GM21515 (cell line): ENCODE results near the gene TMEM8B.
A peak's percentile ranks its signal among the peaks of the same experiment; 100 is the strongest.

Experiments used
- ATAC-seq: cut with Tn5 transposase; IDR thresholded peaks from one replicate; pipeline ENCODE4 v1.9.1; 2021; ENCODE audit not compliant: unreplicated experiment

The TMEM8B gene

DNA sequence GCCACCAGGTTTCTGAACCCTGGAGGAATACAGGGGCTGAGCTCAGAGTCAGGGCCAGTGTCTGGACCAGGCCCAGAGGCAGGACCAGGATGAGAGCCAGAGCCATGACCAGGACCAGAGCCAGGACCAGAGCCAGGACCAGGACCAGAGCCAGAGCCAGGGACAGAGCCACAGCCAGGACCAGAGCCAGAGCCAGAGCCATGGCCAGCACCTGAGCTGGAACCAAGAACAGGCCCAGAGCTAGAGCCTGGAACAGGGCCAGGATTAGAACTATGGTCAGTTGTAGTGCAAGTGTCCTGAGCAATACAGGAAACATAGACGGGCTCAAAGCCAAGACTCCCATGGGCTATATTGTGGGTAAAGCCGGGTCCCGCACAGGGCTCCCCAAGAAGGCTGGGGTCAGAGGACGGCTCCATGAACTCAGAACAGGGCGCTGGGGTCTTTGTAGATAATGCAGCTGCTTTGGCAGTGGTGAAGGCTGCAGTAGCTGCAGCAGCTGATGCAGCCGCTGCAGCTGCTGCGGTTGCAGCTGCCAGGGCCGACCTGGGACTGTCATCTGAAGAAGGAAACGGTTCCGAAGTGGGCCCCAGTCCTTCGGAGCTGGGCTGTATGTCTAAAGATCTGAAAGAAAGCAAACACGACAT is 17.5 kb upstream of the TMEM8B start:
- no peak for ATAC-seq

DNA sequence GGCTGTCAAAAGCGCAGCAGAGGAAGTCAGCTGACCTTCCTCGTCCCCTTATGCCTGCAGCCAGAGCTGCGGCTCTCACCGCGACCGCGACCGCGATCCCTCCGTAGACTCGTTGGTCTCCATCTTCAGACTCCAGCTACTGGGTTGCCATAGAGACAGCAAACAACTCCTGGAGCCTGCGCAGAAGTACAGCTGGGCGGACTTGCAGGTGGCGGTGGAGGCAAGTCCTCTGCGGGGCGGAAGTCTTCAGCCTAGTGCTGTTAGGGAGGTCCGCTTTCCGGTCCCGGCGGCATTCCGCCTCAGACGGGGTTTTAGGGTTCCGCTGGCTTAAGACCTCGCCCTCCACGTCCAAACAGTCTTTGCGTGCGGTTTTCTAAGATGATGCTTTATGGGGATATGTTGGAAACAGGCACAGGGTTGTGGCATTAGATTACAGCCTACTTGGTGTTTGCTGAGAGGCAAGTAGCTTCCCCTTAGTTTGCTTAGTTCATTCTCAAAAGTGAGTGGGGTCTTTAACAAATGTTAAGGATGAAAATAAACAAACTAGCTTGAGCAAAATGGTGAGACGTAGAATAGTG is 16.9 kb upstream of the TMEM8B start, which contains the start of gene SPAG8:
SPAG8 (minus strand) TSS at position 238 of the 578 bp plus-strand sequence; CDS start at position 123, 115 bp downstream.
- ATAC-seq, result peak; percentile 61

GRCh38 chr9:35813434-35814105 is 15.5 kb upstream of the TMEM8B start:
- ATAC-seq, result no peak

GRCh38 chr9:35814106-35814840 is 14.8 kb upstream of the TMEM8B start:
- peak; percentile 26 for ATAC-seq

GRCh38 chr9:35814841-35815543 is 14.0 kb upstream of the TMEM8B start, which contains the start of gene HINT2:
Gene HINT2 (minus strand): TSS chr9:35815042. CDS start chr9:35814979, 63 bp downstream.
- peak; percentile 69 for ATAC-seq

- ATAC-seq, result no peak
Observed at GRCh38 chr9:35816708-35817107, 12.3 kb upstream of the TMEM8B start.

- no peak for ATAC-seq
Observed at GRCh38 chr9:35818341-35818740, 10.7 kb upstream of the TMEM8B start.

DNA sequence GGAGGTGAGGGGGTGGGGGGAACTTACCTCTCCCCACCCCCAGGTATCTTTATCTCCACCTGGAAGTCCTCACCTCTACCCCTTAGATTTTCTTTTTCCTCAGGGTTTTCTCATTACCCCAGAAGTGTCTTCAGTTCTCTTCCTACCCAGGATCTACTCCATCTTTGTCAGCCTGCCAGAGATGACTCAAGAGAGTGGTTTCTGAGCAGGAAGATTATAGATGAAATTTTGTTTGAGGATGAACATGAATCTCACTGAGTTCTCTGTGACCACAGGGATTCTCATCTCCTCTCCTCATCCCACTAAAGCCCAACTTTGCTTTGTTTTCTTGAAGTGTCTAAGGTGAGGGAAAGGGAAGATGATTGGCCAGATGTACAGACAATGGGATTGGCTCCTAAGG is 9.0 kb upstream of the TMEM8B start:
- no peak for ATAC-seq

DNA sequence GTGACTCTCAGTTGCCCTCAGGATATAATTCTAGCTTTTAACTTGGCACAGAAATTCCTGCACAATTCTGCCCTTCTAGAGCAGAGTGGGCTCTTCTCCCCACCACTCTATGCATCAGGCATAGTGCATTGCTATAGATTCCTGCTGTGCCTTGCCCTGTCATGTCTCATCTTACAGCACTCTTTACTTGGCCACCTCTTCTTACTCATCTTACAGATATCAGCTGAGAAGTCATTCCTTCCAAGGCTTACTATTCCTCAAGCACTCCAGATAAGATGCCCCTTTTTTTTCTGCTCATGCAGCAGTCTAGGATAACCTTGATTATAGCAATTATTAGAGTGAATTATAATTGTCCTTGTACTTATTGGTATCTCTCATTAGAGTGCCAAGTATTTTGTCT is 6.1 kb upstream of the TMEM8B start:
- ATAC-seq, result no peak

DNA sequence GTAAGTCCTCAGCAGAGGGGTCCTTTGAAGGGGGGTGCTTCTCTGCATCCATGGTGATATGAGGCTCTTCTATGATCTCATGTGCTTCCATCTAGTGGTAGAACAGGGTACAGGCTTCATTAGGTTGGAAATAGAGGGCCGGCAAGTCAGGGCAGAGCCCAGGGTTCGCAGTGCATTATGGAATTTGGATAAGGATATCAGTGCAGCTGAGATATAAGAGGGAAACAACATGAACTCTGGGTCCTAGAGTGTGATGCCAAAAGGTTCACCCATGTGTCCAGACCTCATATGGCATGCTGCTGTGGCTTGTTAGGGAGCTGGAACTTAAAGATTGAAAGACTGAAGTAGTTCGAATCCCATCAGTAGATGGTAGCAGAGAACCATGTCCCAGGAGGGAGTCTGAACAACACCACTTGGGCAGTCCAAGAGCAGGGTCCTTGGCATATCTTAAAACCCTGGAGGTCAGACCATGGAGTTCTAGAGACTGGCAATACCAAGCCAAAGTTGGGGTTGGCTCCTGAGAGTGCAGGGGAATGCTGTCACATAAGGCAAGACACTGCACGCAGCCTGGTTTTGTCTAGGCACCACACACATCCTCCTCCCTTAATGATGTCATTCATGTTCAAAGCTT is 2.8 kb upstream of the TMEM8B start:
- no peak for ATAC-seq

GRCh38 chr9:35827486-35827885 is 1.5 kb upstream of the TMEM8B start:
- ATAC-seq, result no peak

DNA sequence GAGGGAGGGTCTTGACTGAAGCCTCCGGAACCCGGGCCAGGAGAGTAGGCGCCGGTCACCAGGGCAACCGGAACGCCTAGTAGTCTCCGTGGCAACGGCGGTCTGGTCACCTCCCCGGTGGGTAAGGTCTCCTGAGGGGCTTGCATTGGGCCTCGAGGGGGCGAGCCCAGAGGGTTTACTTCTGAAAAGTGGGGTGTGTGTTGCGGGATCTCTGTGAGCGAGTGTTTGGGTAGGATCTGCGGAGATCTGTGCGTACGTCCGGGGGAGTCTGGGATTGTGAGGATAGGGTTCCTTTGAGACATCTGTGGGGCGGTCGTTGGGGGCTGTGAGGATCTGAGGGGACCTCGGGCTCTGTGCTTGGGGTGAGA is 328 bp upstream of the TMEM8B start, which contains the start of gene FAM221B:
FAM221B (minus strand) TSS at position 17 of the 368 bp plus-strand sequence. CDS start 2,571 bp downstream, outside the sequence.
- peak; percentile 5 for ATAC-seq

DNA sequence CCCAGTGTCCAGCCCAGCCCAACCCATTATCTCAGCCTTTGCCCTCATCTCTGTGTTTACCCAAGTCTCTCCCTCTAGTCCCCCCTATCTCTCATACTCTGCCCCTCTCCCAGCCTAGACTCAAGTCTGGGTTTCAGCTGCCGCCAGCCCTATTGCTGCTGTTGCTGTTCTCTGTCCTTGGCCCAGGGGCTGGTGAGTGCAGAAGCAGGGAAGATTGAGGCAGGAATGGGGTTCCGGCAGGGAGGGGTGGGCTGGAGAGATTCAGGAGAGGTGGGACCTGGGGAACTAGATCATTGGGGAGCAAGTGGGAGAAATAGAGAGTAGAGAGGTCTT is 702 bp downstream of the TMEM8B start:
- no peak for ATAC-seq

DNA sequence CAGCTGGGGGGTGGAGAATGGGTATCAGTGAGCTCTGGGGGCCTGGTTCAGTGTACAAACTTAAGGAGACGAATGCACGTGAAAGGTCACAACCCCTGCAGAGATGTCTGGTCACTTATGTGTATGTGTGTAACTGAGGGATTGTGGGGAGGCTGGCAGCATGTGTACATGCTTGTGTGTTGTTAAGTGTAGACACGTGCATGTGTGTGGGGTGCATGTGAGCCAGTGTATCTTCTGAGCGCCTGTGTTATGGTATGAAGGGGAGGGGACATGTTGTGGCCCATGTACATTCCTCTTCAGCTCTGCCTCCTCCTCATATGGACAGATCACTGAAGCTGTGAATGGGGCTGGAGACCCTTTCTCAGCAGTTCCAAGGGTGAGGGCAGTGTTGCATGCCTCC is 2.0 kb downstream of the TMEM8B start:
- ATAC-seq, result no peak

DNA sequence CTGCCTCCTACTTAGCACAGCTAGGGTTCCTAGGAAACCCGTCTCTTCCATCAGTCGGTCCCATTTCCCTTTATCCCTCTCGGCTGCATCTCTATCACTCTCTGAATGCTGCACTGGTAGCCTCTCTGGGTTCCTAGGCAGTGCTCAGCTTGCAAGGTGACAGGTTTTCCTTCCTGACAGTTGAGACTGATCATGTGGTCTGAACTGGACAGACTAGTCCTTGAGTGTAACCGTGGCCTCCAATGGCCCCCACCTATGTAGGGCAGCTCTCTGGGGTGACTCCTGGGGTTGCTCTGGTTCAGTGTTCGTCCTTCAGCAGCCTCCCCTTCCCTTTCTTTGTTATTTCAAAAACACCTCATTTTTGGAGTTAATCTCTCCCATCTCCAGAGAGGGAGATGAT is 3.8 kb downstream of the TMEM8B start:
- ATAC-seq, result no peak

DNA sequence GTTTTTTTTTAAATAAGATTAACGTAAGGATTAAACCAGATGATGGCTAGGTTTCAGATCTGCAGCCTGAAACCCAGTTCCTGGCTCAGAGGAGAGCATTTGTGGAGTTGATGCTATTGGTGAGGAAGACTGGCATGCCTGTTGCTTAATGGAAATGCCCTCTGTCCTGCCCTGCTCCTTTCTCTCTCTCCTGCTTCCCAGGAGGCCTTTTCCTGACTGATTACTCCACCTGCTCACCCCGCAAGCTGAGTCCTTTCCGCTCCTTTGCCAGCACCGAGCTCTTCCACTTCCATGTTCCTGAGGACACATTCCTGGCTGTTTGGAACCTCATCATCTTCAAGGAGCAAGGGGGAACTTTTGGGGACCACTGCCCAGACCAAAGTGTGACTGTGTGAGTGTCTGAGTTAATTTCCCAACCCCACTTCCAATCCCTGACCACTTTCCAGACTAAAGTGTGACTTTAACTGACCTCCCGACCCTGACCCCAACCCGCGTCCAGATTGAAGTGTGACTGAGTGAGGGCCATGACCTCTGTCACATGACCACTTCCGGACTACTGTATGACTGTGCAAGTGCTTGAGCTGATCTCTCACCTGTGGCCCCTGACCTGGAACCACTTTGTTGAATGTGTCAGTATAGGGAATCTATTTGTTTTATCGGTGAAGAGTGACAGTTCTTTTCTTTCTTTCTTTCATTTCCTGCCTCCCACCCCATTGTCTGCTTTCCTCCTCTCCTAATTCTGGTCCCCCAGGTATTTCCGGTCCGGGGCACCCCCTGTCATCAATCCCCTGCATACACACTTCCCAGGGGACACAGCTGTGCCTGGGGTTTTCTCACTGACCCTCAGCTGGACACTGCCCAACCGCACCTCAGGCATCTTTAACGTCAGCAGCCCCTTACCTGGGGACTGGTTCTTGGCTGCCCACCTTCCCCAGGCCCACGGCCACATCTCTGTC is 5.5 kb downstream of the TMEM8B start:
- ATAC-seq, result no peak

- ATAC-seq, result no peak
Observed at GRCh38 chr9:35835216-35835632, 6.2 kb downstream of the TMEM8B start.

DNA sequence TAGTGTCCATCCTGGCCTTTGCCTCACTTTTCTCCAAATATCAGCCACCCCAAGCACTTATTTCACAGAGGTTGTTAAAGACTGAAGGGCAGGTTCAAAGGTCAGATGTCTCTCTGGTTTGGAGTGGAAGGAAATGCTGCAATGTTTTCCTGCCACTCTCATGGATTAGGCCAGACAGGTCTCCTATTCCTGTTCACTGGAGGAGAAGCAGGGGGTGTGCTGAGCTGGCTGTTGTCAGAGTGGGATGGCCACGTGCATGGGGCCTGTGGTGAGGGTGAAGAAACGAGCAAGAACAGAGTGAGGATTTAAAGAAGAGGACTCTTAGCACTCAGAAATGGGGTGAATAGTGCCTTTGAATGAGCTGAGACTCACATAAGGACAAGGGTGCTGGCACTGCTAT is 6.7 kb downstream of the TMEM8B start:
- no peak for ATAC-seq

- ATAC-seq, result no peak
Observed at GRCh38 chr9:35836595-35836994, 7.6 kb downstream of the TMEM8B start.
